Astrocyte of the cerebellum (primary cell): Measurements from ENCODE around the gene DMXL1.

ENCODE experiments used
- DNase-seq: peaks from one replicate; pipeline ENCODE4 v3.0.0-alpha.2; 2011; ENCODE audit warnings: low read depth
- H3K4me3 ChIP-seq: 2 replicates; pipeline ENCODE4 v1.5.1; 2011; ENCODE audit warnings: mild to moderate bottlenecking, low read depth, low read length, moderate library complexity
- in situ Hi-C: cut with HindIII; loops from 2 replicates; pipeline ENCODE4 v1.10.0; 2017; ENCODE audit warnings: low sequenced_read_pairs
- TF ChIP-seq, protein P1 (sequence below): IDR thresholded peaks from 2 replicates; pipeline ENCODE4 v1.5.1; 2012; ENCODE audit warnings: low read length, low read depth, moderate library complexity, mild to moderate bottlenecking; ENCODE audit errors: missing control alignments

DMXL1 gene

GRCh38 chr5:119082691-119083090, 11.8 kb downstream of the DMXL1 start:
- in situ Hi-C loops, result no loop called here

DNA sequence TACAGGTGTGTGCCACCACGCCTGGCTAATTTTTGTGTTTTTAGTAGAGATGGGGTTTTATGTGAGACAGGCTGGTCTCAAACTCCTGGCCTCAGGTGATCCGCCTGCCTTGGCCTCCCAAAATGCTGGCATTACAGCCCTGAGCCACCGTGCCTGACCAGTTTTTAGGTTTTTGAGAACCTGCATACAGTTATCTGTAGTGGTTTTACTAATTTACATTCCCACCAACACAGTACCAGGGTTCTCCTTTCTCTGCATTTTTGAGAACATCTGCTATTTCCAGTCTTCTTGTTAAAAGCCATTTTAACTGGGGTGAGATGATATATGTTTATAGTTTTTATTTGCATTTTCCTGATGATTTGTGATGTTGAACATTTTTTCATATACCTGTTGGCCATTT, 12.8 kb downstream of the DMXL1 start:
- no peak for DNase-seq
- in situ Hi-C loops, result no loop called here
- H3K4me3 ChIP-seq, result no peak overlapping the region
- TF ChIP-seq, protein P1, sequence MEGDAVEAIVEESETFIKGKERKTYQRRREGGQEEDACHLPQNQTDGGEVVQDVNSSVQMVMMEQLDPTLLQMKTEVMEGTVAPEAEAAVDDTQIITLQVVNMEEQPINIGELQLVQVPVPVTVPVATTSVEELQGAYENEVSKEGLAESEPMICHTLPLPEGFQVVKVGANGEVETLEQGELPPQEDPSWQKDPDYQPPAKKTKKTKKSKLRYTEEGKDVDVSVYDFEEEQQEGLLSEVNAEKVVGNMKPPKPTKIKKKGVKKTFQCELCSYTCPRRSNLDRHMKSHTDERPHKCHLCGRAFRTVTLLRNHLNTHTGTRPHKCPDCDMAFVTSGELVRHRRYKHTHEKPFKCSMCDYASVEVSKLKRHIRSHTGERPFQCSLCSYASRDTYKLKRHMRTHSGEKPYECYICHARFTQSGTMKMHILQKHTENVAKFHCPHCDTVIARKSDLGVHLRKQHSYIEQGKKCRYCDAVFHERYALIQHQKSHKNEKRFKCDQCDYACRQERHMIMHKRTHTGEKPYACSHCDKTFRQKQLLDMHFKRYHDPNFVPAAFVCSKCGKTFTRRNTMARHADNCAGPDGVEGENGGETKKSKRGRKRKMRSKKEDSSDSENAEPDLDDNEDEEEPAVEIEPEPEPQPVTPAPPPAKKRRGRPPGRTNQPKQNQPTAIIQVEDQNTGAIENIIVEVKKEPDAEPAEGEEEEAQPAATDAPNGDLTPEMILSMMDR, result no peak

More at GRCh38 chr5:119082691-119083090, 11.8 kb downstream of the DMXL1 start:
- TF ChIP-seq, protein P1, result no peak
- DNase-seq, result no peak
- H3K4me3 ChIP-seq, result no peak overlapping the region

- H3K4me3 ChIP-seq, result no peak overlapping the region
- TF ChIP-seq, protein P1, result no peak
- in situ Hi-C loops, result no loop called here
- DNase-seq, result no peak
Observed at GRCh38 chr5:119088438-119088837, 17.6 kb downstream of the DMXL1 start.

DNA sequence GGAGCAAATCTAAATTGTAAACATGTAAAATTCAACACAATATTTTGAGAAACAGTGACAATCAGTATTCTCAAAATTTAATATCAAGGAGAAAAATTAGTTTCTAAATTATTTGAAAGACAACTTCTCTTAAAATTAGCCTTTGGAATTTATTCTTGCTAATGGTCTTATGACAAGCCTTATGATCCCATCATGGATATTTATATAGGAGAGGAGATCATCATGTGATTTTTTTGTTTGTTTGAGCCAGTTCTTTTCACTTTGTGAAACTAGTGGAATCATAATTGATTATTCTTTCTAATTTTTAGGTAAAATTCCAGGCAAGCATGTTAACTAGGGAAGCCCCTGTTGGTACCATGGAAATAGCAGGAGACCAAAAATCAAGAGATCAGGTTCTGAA, 24.7 kb downstream of the DMXL1 start:
- in situ Hi-C loops, result no loop called here
- TF ChIP-seq, protein P1, result no peak
- no peak for DNase-seq
- H3K4me3 ChIP-seq, result no peak overlapping the region

DNA sequence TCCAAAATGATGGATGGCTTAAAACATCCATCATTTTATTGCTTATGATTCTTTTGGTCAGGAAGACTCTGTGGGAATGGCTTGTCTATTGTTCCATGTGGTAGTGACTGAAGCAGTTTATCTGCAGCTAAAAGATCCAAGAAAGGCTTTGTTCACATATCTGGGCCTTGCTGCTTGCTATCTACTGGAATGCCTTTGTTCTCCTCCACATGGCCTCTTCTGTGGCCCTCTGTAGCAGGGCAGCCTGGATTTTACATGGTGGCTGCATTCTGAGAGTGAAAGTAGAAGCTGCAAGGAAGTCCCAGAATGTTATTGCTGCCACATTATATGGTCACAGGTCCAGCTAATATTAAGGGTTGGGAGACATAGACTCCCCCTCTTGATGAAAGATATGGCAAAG, 35.1 kb downstream of the DMXL1 start:
- TF ChIP-seq, protein P1, result no peak

DNA sequence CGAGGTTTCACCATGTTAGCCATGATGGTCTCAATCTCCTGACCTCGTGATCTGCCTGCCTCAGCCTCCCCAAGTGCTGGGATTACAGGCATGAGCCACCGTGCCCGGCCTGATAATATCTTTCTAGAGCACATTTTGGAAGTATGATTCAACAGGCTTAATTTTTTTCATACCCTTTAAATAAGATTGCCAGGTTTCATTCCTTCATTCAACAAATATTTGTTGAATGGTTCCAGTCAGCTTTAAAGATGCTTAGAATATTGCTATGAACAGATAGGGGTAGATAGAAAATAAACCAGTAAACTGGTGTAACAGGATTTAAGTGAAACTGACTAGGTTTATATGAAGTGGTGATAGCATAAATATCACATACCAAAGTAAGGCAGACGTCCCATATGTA, 41.3 kb downstream of the DMXL1 start:
- no peak for DNase-seq
- no peak overlapping the region for H3K4me3 ChIP-seq
- in situ Hi-C loops, result no loop called here
- TF ChIP-seq, protein P1, result no peak

More for the DNA sequence above, 35.1 kb downstream of the DMXL1 start:
- in situ Hi-C loops, result no loop called here
- H3K4me3 ChIP-seq, result no peak overlapping the region
- DNase-seq, result no peak

DNA sequence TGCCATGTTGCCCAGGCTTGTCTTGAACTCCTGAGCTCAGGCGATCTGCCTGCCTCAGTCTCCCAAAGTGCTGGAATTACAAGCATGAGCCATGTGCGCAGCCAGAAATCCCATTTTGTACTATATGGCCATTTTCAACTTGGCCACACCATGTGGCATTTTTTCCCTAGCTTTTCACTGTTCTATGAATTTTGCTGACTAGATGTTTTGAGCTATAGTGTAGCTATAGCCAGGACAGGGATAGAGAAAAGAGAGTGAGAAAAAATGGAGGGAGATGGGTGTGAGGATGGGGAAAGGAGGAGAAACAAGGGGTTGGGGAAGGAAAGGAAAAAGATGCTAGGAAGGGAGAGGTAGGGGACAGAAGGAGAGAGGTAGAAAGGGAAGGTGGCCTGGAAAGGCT, 46.4 kb downstream of the DMXL1 start:
- H3K4me3 ChIP-seq, result no peak overlapping the region
- TF ChIP-seq, protein P1, result no peak
- in situ Hi-C loops, result no loop called here
- no peak for DNase-seq
